Mammary epithelial cell (primary cell): ENCODE measurements around the gene NUFIP1.
A peak's percentile ranks its signal among the peaks of the same experiment; 100 is the strongest.

Experiments
- CTCF ChIP-seq, 2 donors: IDR thresholded peaks in 1 of 2; conservative IDR thresholded peaks in 1 of 2; 2 replicates each; pipeline ENCODE4 v1.5.1; 2011 to 2012; ENCODE audit warnings: inconsistent platforms in 2 of 2, low read length in 2 of 2, mild to moderate bottlenecking in 2 of 2, control low read depth in 1 of 2, low read depth in 1 of 2; ENCODE audit not compliant: insufficient read depth in 1 of 2; ENCODE audit errors: extremely low read depth in 1 of 2
- EZH2 ChIP-seq: IDR thresholded peaks from 2 replicates; pipeline ENCODE4 v1.6.1; 2012; ENCODE audit warnings: low read length, inconsistent platforms, borderline replicate concordance

GRCh38 chr13:44918326-44919103, 70.8 kb downstream of the NUFIP1 start:
- no peak for TF ChIP-seq EZH2
- peak; percentile 64 to 78 for TF ChIP-seq CTCF (conservative IDR thresholded peaks at IDR 0.05 in 1 of 2, IDR thresholded peaks at IDR 0.05 in 1 of 2; ENCODE audit: extremely low read depth in 1 of 2, insufficient read depth in 1 of 2, low read depth in 1 of 2, low read length in 2 of 2)
